Activated naive CD8-positive, alpha-beta T cell treated with anti-CD3 and anti-CD28 coated beads, Interleukin-2, amount 10 ng/mL, durations not matched to agents 7 days and 5 days (primary cell): ENCODE results near the gene ULK4. TPM values are rescaled to one million over a fixed set of nuclear protein-coding genes. Genes with fewer than 3 reads are reported as not detected.

Experiments used
- ATAC-seq: fragments of 150-1000 bp; cut with Tn5 transposase; one replicate; pipeline ENCODE4 v1.10.0; 2021; ENCODE audit warnings: low read depth, moderate library complexity
- POLR2A ChIA-PET: fragments of 350-600 bp; sonication (Branson Sonifier 250); formaldehyde crosslinking; loops from one replicate; lab custom pipeline; 2021; ENCODE audit warnings: antibody characterized with exemption; lab: Charles Lee
- DNase-seq: peaks from one replicate; pipeline ENCODE4 v3.0.0; 2021
- H3K27ac Mint-ChIP-seq: one replicate; pipeline ENCODE4 v1.8.0; 2022; ENCODE audit warnings: mild to moderate bottlenecking, mixed read lengths
- H3K27me3 Mint-ChIP-seq: one replicate; pipeline ENCODE4 v1.8.0; 2022; ENCODE audit warnings: mild to moderate bottlenecking, moderate library complexity, mixed read lengths
- H3K36me3 Mint-ChIP-seq: one replicate; pipeline ENCODE4 v1.8.0; 2021; ENCODE audit warnings: mild to moderate bottlenecking, mixed read lengths
- H3K4me1 Mint-ChIP-seq: one replicate; pipeline ENCODE4 v1.8.0; 2021; ENCODE audit warnings: mixed read lengths
- H3K4me3 Mint-ChIP-seq: one replicate; pipeline ENCODE4 v1.8.0; 2022; ENCODE audit warnings: mild to moderate bottlenecking, moderate library complexity, mixed read lengths
- H3K9me3 Mint-ChIP-seq: one replicate; pipeline ENCODE4 v1.8.0; 2021; ENCODE audit warnings: mixed read lengths
- total RNA-seq, 2 experiments: library from RNA; stranded (reverse); gene quantifications; one replicate each; pipeline ENCODE4 v1.2.3, GENCODE V29; 2021

ULK4 gene
- total RNA-seq, 2 experiments from 2014 or later, result 18.6 to 19.0 TPM

DNA sequence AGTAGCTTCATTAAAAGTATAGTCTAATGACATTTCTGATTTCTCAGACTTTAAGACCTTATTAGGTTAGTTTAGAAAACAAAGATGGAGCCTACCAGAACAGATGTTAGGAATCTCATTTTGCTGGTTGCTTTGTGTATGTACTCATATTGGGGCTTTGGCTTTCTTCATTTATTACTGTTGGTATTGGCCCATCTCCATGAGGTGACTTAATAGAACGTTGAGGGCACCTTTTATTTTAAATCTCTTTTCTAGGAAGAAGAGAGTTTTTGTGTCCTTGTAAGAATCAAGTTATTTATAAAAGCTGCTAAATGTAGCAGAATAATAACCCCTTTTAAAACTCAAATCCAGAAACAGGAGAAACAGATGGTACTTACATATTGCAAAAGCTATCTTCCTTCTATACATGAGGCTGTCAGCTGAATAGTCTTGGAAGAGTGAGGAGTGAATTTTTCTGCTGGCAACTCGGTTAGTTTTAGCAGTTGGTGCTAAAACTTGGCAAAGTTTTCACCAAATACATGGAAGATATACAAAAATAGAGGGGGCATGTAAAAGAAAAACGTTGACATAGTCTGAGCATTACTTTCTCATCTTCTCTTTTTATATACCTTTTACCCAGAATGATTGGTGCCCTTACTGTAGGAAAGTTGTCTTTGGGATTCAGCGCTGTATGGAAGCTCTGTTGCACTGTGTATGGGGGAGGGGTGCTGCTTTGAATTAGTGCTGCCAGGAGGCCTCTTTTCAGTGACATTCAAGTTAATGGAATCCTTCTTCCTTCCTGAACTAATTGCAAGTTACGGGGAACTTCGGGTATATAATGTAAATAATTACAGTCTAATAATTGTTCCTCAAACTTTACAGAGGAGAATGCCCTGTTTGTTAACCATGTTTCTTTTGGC lies 726.8 kb downstream of the ULK4 start:
- Mint-ChIP-seq H3K36me3 (peaks cover 47% of the 10 kb centered on the region), H3K27me3 (no peaks in the 10 kb centered on the region), H3K27ac (no peak overlapping the region), H3K4me1 (peaks cover 4% of the 10 kb centered on the region), H3K4me3 (no peak overlapping the region), H3K9me3 (no peaks in the 10 kb centered on the region)
- ATAC-seq (no peak), DNase-seq (no peak)
- POLR2A ChIA-PET, result interaction anchor here (0.6 to 3.3 kb wide), 2 partner anchors 36 to 57 kb away, joined by 4 to 15 read pairs; partner anchors contain the start of gene CTNNB1

DNA sequence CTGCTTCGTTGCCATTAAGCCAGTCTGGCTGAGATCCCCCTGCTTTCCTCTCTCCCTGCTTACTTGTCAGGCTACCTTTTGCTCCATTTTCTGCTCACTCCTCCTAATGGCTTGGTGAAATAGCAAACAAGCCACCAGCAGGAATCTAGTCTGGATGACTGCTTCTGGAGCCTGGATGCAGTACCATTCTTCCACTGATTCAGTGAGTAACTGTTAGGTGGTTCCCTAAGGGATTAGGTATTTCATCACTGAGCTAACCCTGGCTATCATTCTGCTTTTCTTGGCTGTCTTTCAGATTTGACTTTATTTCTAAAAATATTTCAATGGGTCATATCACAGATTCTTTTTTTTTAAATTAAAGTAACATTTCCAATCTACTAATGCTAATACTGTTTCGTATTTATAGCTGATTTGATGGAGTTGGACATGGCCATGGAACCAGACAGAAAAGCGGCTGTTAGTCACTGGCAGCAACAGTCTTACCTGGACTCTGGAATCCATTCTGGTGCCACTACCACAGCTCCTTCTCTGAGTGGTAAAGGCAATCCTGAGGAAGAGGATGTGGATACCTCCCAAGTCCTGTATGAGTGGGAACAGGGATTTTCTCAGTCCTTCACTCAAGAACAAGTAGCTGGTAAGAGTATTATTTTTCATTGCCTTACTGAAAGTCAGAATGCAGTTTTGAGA lies 737.6 kb downstream of the ULK4 start:
- no peak overlapping the region for H3K27ac Mint-ChIP-seq
- H3K4me1 Mint-ChIP-seq, result peaks cover 16% of the 10 kb centered on the region
- no peaks in the 10 kb centered on the region for H3K27me3 Mint-ChIP-seq
- POLR2A ChIA-PET, result no interaction called here
- no peak for DNase-seq
- no peak overlapping the region for H3K4me3 Mint-ChIP-seq
- no peak for ATAC-seq
- H3K36me3 Mint-ChIP-seq, result peaks cover 44% of the 10 kb centered on the region
- no peaks in the 10 kb centered on the region for H3K9me3 Mint-ChIP-seq

DNA sequence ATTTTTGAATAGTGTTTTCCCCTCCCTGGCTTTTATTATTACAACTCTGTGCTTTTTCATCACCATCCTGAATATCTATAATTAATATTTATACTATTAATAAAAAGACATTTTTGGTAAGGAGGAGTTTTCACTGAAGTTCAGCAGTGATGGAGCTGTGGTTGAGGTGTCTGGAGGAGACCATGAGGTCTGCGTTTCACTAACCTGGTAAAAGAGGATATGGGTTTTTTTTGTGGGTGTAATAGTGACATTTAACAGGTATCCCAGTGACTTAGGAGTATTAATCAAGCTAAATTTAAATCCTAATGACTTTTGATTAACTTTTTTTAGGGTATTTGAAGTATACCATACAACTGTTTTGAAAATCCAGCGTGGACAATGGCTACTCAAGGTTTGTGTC lies 738.2 kb downstream of the ULK4 start:
- Mint-ChIP-seq H3K4me1 (peaks cover 16% of the 10 kb centered on the region), H3K36me3 (peaks cover 42% of the 10 kb centered on the region), H3K27ac (no peak overlapping the region), H3K9me3 (no peaks in the 10 kb centered on the region), H3K27me3 (no peaks in the 10 kb centered on the region), H3K4me3 (no peak overlapping the region)
- ATAC-seq (no peak), DNase-seq (no peak)
- POLR2A ChIA-PET, result no interaction called here

DNA sequence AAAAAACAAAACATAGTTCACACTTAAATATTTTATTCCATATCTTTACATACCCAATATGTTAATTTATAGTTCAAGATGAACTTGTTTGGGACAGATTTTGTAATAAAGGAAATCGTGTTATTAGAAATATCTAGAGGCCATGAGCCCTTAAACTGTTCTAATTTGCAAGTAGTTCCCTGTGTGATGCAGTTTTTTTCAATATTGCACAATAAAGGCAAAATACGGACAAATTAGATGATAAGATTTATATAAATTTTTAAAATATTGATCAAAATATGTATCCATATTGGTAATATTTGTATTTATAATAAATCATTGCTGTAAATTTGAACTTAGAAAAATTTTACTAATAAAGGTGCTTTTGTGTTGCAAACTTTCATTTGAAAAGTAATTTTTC lies 738.8 kb downstream of the ULK4 start:
- Mint-ChIP-seq H3K4me1 (peaks cover 11% of the 10 kb centered on the region), H3K4me3 (no peak overlapping the region), H3K36me3 (peaks cover 37% of the 10 kb centered on the region), H3K27ac (no peak overlapping the region), H3K27me3 (no peaks in the 10 kb centered on the region), H3K9me3 (no peaks in the 10 kb centered on the region)
- no peak for ATAC-seq
- no peak for DNase-seq
- POLR2A ChIA-PET, result no interaction called here

DNA sequence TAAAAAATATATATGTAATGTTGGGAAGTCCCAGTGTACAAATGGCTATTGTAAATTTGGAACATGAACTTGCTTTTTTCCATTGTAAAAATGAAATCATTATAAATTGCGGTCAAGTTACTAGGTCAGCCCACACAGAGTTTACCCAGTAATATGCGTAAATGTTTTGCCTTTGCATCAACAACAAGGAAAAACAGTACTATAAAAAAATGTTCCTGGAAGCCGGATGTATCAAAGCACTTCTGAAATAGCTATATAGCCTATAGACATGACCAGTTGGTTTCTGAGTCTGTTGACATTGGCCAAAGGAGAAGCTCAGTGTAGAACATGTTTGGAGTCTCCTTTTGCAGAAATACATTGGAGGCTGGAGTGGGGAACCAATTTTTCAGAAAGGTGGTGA lies 739.4 kb downstream of the ULK4 start:
- no peak for DNase-seq
- POLR2A ChIA-PET, result no interaction called here
- Mint-ChIP-seq H3K36me3 (peaks cover 31% of the 10 kb centered on the region), H3K27ac (no peak overlapping the region), H3K4me1 (peaks cover 13% of the 10 kb centered on the region), H3K27me3 (no peaks in the 10 kb centered on the region), H3K4me3 (no peak overlapping the region), H3K9me3 (no peaks in the 10 kb centered on the region)
- ATAC-seq, result no peak

DNA sequence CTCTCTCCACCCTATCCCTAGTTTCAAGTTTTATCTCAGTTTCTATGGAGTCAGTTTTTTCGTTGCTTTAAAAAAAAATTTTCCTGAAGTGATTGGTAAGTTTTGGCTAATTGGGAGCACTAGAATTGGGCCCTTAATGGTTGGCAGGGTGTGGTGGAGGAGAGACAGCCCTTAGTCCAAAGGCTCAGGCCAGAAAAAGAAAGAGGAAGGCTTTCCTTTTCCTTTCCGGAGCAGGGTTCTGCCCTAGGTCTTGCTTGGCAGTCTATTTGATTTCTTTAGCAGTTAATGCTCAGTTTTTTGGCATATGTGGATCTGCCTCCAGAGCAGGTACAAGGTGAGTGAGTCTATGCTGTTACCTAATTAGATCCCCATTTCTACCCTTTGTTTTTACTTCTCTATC lies 739.9 kb downstream of the ULK4 start:
- H3K4me3 Mint-ChIP-seq, result no peak overlapping the region

DNA sequence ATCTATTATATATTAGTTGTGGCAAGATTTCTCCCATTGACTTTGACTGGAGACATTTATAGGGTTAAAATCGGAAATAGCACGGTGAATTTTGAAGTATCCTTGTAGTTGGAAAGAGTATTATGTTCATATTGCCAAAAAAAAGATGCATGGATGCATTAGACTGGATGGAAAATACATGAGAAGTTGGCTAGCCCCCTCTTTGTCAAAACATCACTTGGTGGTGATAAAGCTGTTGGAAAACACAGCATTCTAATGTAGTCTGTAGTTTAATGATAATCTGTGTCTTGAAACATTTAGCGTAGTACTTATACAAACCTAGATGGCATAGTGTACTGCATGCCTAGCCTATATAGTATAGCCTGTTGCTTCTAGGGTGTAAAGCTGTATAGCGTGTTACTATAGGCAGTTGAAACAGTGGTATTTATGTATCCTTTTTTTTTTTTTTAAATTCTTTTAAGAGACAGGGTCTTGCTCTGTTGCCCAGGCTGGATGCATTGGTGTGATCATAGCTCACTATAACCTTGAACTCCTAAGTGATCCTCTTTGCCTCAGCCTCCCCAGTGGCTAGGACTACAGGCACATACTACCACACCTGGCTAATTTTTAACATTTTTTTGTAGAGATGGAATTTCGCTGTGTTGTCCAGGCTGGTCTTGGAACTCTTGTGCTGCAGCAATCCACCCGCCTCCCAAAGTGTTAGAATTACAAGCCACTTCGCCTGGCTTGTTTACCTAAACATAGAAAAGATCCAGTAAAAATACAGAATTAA lies 740.8 kb downstream of the ULK4 start:
- Mint-ChIP-seq H3K27ac (no peak overlapping the region), H3K9me3 (no peaks in the 10 kb centered on the region), H3K36me3 (peaks cover 21% of the 10 kb centered on the region), H3K4me1 (peaks cover 18% of the 10 kb centered on the region), H3K27me3 (no peaks in the 10 kb centered on the region), H3K4me3 (no peak overlapping the region)
- ATAC-seq (no peak), DNase-seq (no peak)
- POLR2A ChIA-PET, result no interaction called here

More for the DNA sequence above, 739.9 kb downstream of the ULK4 start:
- Mint-ChIP-seq H3K27me3 (no peaks in the 10 kb centered on the region), H3K27ac (no peak overlapping the region), H3K36me3 (peaks cover 29% of the 10 kb centered on the region), H3K4me1 (peaks cover 14% of the 10 kb centered on the region), H3K9me3 (no peaks in the 10 kb centered on the region)
- ATAC-seq (no peak), DNase-seq (no peak)
- POLR2A ChIA-PET, result no interaction called here

DNA sequence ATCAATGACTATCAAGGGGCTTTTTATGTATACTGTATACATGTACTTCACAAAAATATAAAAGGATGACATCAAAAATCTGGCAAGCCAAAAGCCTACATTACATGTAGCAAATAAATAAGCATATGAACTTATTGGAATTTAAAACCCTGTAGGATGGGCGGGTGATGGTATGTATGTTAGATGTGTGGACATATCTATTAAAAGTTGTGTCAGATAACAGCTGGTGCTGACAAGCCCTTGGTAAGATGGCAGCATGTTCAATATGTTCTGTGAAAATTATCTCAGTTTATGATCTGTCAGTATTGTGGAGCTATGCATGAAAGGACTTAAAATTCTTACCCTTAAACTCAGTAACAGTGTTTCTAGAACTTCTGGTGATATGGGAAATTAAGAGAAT lies 742.5 kb downstream of the ULK4 start:
- H3K27ac Mint-ChIP-seq, result no peak overlapping the region
- POLR2A ChIA-PET, result interaction anchor here (1.3 kb wide), 1 partner anchor 20 kb away, joined by 4 read pairs; the partner anchor contains the start of gene CTNNB1
- H3K4me3 Mint-ChIP-seq, result no peak overlapping the region
- no peak for DNase-seq
- H3K9me3 Mint-ChIP-seq, result no peaks in the 10 kb centered on the region
- no peak for ATAC-seq
- peaks cover 15% of the 10 kb centered on the region for H3K36me3 Mint-ChIP-seq
- no peaks in the 10 kb centered on the region for H3K27me3 Mint-ChIP-seq
- peaks cover 22% of the 10 kb centered on the region for H3K4me1 Mint-ChIP-seq

DNA sequence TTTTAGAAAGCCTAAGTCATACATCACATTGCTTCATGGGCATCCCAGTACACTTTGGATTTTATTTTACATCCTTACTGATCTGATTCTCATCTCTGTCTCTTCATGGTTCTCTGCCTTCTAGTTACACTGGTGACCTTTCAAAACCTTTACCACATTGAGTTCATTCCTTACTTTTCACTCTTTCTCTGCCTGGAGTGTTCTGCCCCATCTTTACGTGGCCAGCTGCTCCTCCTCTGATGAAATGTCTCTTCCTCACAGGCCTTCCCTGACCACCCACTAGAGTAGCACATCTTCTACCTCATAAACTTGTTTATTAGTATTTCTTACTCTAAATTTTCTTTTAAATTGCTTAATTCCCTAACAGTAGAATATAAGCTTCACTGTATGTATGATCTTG lies 744.9 kb downstream of the ULK4 start:
- DNase-seq (no peak), ATAC-seq (no peak)
- H3K4me1 Mint-ChIP-seq, result peaks cover 30% of the 10 kb centered on the region
- H3K36me3 Mint-ChIP-seq, result peaks cover 11% of the 10 kb centered on the region
- POLR2A ChIA-PET, result no interaction called here
- H3K27ac Mint-ChIP-seq, result no peak overlapping the region
- H3K9me3 Mint-ChIP-seq, result no peaks in the 10 kb centered on the region
- H3K27me3 Mint-ChIP-seq, result no peaks in the 10 kb centered on the region
- no peak overlapping the region for H3K4me3 Mint-ChIP-seq

DNA sequence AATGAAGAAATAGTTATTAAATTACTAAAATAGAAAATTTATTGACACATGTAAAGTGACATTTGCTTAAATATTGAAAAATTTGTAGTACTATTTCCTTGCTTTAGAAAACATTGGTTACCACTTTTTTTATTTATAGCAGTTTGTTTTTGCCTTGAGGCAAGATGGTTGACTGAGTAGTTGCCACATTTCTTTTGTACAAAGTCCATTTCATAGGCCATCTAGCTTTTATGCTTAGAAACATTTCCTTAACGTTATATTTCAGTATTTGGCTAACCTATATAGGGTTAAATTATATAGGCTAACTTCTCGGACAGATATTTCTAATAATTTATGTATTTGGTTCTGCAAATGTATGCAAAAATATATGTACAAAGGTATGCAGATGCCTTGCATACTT lies 745.5 kb downstream of the ULK4 start:
- H3K27me3 Mint-ChIP-seq, result no peaks in the 10 kb centered on the region
- POLR2A ChIA-PET, result no interaction called here
- DNase-seq (no peak), ATAC-seq (no peak)
- peaks cover 13% of the 10 kb centered on the region for H3K36me3 Mint-ChIP-seq
- H3K27ac Mint-ChIP-seq, result no peak overlapping the region
- H3K4me1 Mint-ChIP-seq, result peaks cover 27% of the 10 kb centered on the region
- H3K4me3 Mint-ChIP-seq, result no peak overlapping the region
- H3K9me3 Mint-ChIP-seq, result no peaks in the 10 kb centered on the region

DNA sequence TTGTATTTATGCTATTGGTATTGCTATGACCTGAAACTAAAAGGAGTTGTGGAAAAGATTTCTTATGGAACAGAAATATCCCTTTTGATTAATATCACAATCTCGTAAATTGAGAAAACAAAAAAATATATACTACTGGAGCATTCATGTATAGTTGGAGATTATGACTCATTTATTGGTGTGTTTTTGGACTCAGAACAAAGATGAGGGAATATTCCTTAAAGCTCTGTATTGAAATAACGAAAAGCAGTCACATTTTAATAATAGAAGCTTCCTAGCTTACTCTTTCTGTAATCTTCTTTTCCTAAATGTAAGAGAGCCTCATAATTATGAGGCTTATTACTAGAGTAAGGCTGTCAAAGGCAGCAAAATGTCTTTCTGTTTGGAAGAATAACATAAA lies 748.3 kb downstream of the ULK4 start:
- H3K9me3 Mint-ChIP-seq, result peaks cover 1% of the 10 kb centered on the region

DNA sequence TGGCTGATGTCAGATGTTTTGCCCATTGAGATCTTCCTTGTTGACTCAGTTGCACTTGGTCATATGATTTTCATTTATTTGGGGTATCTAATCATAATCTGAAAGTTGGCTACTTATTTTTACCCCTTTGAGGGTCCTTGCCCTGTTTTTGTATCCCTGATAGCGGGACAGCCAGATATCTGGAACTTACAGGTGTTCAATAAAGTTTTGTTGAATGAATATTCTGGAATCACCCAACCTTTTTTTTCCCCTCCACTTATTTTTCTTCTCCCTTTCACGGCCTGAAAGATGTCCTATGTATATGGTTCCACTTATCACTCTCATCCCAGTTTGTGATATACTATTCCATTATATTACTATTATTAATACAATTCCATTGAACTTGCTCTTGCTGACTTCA lies 749.8 kb downstream of the ULK4 start:
- Mint-ChIP-seq H3K9me3 (peaks cover 4% of the 10 kb centered on the region), H3K27ac (no peak overlapping the region), H3K27me3 (no peaks in the 10 kb centered on the region), H3K36me3 (peaks cover 26% of the 10 kb centered on the region), H3K4me1 (peaks cover 33% of the 10 kb centered on the region), H3K4me3 (no peak overlapping the region)
- DNase-seq (no peak), ATAC-seq (no peak)
- POLR2A ChIA-PET, result no interaction called here

More for the DNA sequence above, 748.3 kb downstream of the ULK4 start:
- H3K4me1 Mint-ChIP-seq, result peaks cover 24% of the 10 kb centered on the region
- H3K4me3 Mint-ChIP-seq, result no peak overlapping the region
- DNase-seq (no peak), ATAC-seq (no peak)
- H3K36me3 Mint-ChIP-seq, result peaks cover 22% of the 10 kb centered on the region
- POLR2A ChIA-PET, result interaction anchor here (1.8 kb wide), 1 partner anchor 14 kb away, joined by 6 read pairs; the partner anchor contains the start of gene CTNNB1
- no peaks in the 10 kb centered on the region for H3K27me3 Mint-ChIP-seq
- no peak overlapping the region for H3K27ac Mint-ChIP-seq

DNA sequence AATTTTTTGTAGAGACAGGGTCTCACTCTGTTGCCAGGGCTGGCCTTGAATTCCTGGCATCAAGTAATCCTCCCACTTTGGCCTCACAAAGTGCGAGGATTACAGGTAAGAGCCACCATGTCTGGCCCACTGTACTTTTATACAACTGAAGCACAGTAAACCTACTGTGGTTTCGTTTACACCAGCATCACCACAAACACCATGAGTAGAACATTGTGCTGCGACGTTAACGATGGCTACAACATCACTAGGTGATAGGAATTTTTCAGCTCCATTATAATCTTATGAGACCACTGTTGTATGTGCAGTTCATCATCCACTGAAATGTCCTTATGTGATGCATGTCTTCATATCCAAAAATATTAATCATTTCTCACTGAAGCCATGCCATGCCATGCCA lies 750.9 kb downstream of the ULK4 start:
- POLR2A ChIA-PET, result interaction anchor here (3.8 kb wide), 1 partner anchor 12 kb away, joined by 20 read pairs; the partner anchor contains the start of gene CTNNB1
- Mint-ChIP-seq H3K27me3 (no peaks in the 10 kb centered on the region), H3K4me3 (no peak overlapping the region), H3K9me3 (peaks cover 4% of the 10 kb centered on the region), H3K27ac (no peak overlapping the region), H3K36me3 (peaks cover 28% of the 10 kb centered on the region), H3K4me1 (peaks cover 31% of the 10 kb centered on the region)
- no peak for ATAC-seq
- no peak for DNase-seq
